H1 (cell line): ENCODE measurements around the gene ATR. TPM values are rescaled to one million over a fixed set of nuclear protein-coding genes. Genes with fewer than 3 reads are reported as not detected.
A peak's percentile ranks its signal among the peaks of the same experiment; 100 is the strongest.

Experiments
- CTCF ChIA-PET: fragments of 300-600 bp; sonication (Branson Sonifier 250); formaldehyde crosslinking; loops from one replicate; lab custom pipeline; 2021; ENCODE audit not compliant: partially characterized antibody; lab: Charles Lee
- POLR2A ChIA-PET: fragments of 300-600 bp; sonication (Branson Sonifier 250); formaldehyde crosslinking; loops from one replicate; lab custom pipeline; 2021; ENCODE audit warnings: inconsistent platforms; ENCODE audit not compliant: partially characterized antibody; lab: Charles Lee
- DNase-seq, 2 experiments: peaks; one replicate each; pipeline versions ENCODE4 v3.0.0 to v3.0.0-alpha.2; 2010 to 2022; ENCODE audit warnings: low spot score in 2 of 2, low read depth in 1 of 2, mixed read lengths in 1 of 2
- FAIRE-seq: peaks from 2 replicates; lab custom pipeline; 2011; peaks lifted over from hg19 to GRCh38; lab: Jason Lieb, UNC
- H2AFZ ChIP-seq: 2 replicates; pipeline ENCODE4 v1.8.1; 2012; ENCODE audit warnings: low read length, inconsistent platforms
- H2AK5ac ChIP-seq: 2 replicates; pipeline ENCODE4 v1.6.1; 2013; ENCODE audit warnings: low read depth, low read length
- H2BK120ac ChIP-seq: replicated peaks from 2 replicates; pipeline ENCODE3; 2013; ENCODE audit warnings: low read depth, low read length, inconsistent platforms
- H2BK12ac ChIP-seq: 2 replicates; pipeline ENCODE4 v1.6.1; 2013; ENCODE audit warnings: low read depth, low read length
- H2BK15ac ChIP-seq: 2 replicates; pipeline ENCODE4 v1.6.1; 2013; ENCODE audit warnings: low read length
- H2BK20ac ChIP-seq: 2 replicates; pipeline ENCODE4 v1.6.1; 2013; ENCODE audit warnings: low read length
- H2BK5ac ChIP-seq: 2 replicates; pipeline ENCODE4 v1.6.1; 2013; ENCODE audit warnings: low read depth, low read length
- H3K14ac ChIP-seq: 2 replicates; pipeline ENCODE4 v1.6.1; 2013; ENCODE audit warnings: inconsistent platforms; ENCODE audit not compliant: insufficient read length
- H3K18ac ChIP-seq: 2 replicates; pipeline ENCODE4 v1.6.1; 2013; ENCODE audit warnings: low read length; ENCODE audit errors: extremely low read depth
- H3K23ac ChIP-seq: 2 replicates; pipeline ENCODE4 v1.6.1; 2013; ENCODE audit warnings: inconsistent platforms; ENCODE audit not compliant: insufficient read length
- H3K23me2 ChIP-seq: 2 replicates; pipeline ENCODE4 v1.6.1; 2013; ENCODE audit warnings: low read depth, low read length
- H3K27ac ChIP-seq: 2 replicates; pipeline ENCODE4 v1.6.1; 2011; ENCODE audit warnings: low read depth, low read length, inconsistent platforms
- H3K27me3 ChIP-seq, 4 experiments: replicated peaks in 1 of 4; 1 replicate in 1 of 4; 2 replicates in 3 of 4; pipeline versions ENCODE4 v1.6.1 to v1.8.1; 2011 to 2013; ENCODE audit warnings: low read length in 3 of 4, mild to moderate bottlenecking in 3 of 4, inconsistent platforms in 2 of 4, mixed read lengths in 2 of 4, moderate library complexity in 1 of 4; ENCODE audit not compliant: control insufficient read depth in 3 of 4, insufficient read depth in 3 of 4; ENCODE audit errors: extremely low read depth in 1 of 4
- H3K36me3 ChIP-seq, 4 experiments: 2 replicates each; pipeline versions ENCODE4 v1.6.1 to v1.8.1; 2011 to 2013; ENCODE audit warnings: mild to moderate bottlenecking in 4 of 4, low read length in 3 of 4, moderate library complexity in 2 of 4, control low read depth in 1 of 4, inconsistent platforms in 1 of 4; ENCODE audit not compliant: insufficient read depth in 4 of 4, control insufficient read depth in 2 of 4
- H3K4ac ChIP-seq: replicated peaks from 2 replicates; pipeline ENCODE3; 2013; ENCODE audit warnings: low read length, low read depth, mixed read lengths, inconsistent platforms; ENCODE audit not compliant: insufficient read length
- H3K4me1 ChIP-seq, 4 experiments: replicated peaks in 1 of 4; 1 replicate in 1 of 4; 2 replicates in 3 of 4; pipeline versions ENCODE4 v1.6.1 to v1.8.1; 2011 to 2013; ENCODE audit warnings: low read length in 3 of 4, inconsistent platforms in 2 of 4, mixed read lengths in 1 of 4; ENCODE audit not compliant: insufficient read depth in 4 of 4, control insufficient read depth in 3 of 4
- H3K4me2 ChIP-seq, 2 experiments: 2 replicates each; pipeline versions ENCODE4 v1.6.1 to v1.8.1; 2011 to 2013; ENCODE audit warnings: low read depth in 2 of 2, low read length in 2 of 2, control low read depth in 1 of 2, inconsistent platforms in 1 of 2, mild to moderate bottlenecking in 1 of 2; ENCODE audit not compliant: insufficient read depth in 1 of 2
- H3K4me3 ChIP-seq, 4 experiments: fragments of 200-600, 300-600 bp in 1 of 4; sonication (generic), shearing (Covaris generic), sonication (Bioruptor Twin) in 1 of 4; 2 replicates each; pipeline versions ENCODE4 v1.5.1 to v1.8.1; 2011 to 2016; ENCODE audit warnings: low read length in 4 of 4, low read depth in 3 of 4, control low read depth in 2 of 4, inconsistent platforms in 2 of 4, mild to moderate bottlenecking in 2 of 4, mixed read lengths in 1 of 4, moderate library complexity in 1 of 4; ENCODE audit not compliant: insufficient read depth in 2 of 4; ENCODE audit errors: extremely low read depth in 1 of 4
- H3K56ac ChIP-seq: replicated peaks from 2 replicates; pipeline ENCODE3; 2013; ENCODE audit warnings: low read depth, mild to moderate bottlenecking, mixed read lengths, low read length, inconsistent platforms; ENCODE audit not compliant: insufficient read length
- H3K79me1 ChIP-seq: 2 replicates; pipeline ENCODE4 v1.6.1; 2013; ENCODE audit warnings: low read depth, low read length, control low read depth
- H3K79me2 ChIP-seq, 2 experiments: 2 replicates each; pipeline versions ENCODE4 v1.6.1 to v1.8.1; 2012 to 2013; ENCODE audit warnings: low read length in 2 of 2, mild to moderate bottlenecking in 2 of 2, inconsistent platforms in 1 of 2; ENCODE audit not compliant: insufficient read depth in 2 of 2, control insufficient read depth in 1 of 2
- H3K9ac ChIP-seq, 4 experiments: replicated peaks in 1 of 4; 1 replicate in 1 of 4; 2 replicates in 3 of 4; pipeline versions ENCODE4 v1.6.1 to v1.8.1; 2011 to 2013; ENCODE audit warnings: low read depth in 3 of 4, low read length in 3 of 4, control low read depth in 2 of 4, mild to moderate bottlenecking in 2 of 4, moderate library complexity in 2 of 4, inconsistent platforms in 1 of 4; ENCODE audit errors: extremely low read depth in 1 of 4
- H3K9me3 ChIP-seq, 2 experiments: 2 replicates each; pipeline versions ENCODE4 v1.6.1 to v1.8.1; 2012 to 2013; ENCODE audit warnings: mild to moderate bottlenecking in 2 of 2, moderate library complexity in 2 of 2, control low read depth in 1 of 2, inconsistent platforms in 1 of 2, low read depth in 1 of 2, low read length in 1 of 2, mixed read lengths in 1 of 2; ENCODE audit not compliant: insufficient read depth in 2 of 2
- H4K20me1 ChIP-seq, 2 experiments: replicated peaks in 1 of 2; 2 replicates each; pipeline versions ENCODE3 to v1.8.1; 2011 to 2013; ENCODE audit warnings: inconsistent platforms in 2 of 2, low read length in 2 of 2, mild to moderate bottlenecking in 1 of 2; ENCODE audit not compliant: insufficient read depth in 2 of 2, control insufficient read depth in 1 of 2
- H4K5ac ChIP-seq: 2 replicates; pipeline ENCODE4 v1.6.1; 2013; ENCODE audit warnings: low read length, low read depth, mixed read lengths, inconsistent platforms; ENCODE audit not compliant: insufficient read length
- H4K8ac ChIP-seq: 2 replicates; pipeline ENCODE4 v1.8.0; 2013; ENCODE audit warnings: mild to moderate bottlenecking, moderate library complexity, low read length, inconsistent platforms; ENCODE audit not compliant: insufficient read depth; ENCODE audit errors: extremely low read depth
- H4K91ac ChIP-seq: replicated peaks from 2 replicates; pipeline ENCODE3; 2013; ENCODE audit warnings: low read length, mixed read lengths, inconsistent platforms; ENCODE audit not compliant: insufficient read length
- CEBPB ChIP-seq: IDR thresholded peaks from 2 replicates; pipeline ENCODE4 v1.6.1; 2012; ENCODE audit warnings: low read depth, low read length
- MAFK ChIP-seq: IDR thresholded peaks from 2 replicates; pipeline ENCODE4 v1.6.1; 2012; ENCODE audit warnings: low read depth, mild to moderate bottlenecking, improper control_type of control experiment, low read length
- WGBS, 2 experiments: shearing (Covaris generic) in 1 of 2; methylation state at CpG; one replicate each; pipeline versions ENCODE4 v1.1.6 to v1.1.7; 2013 to 2015; ENCODE audit warnings: low lambda C conversion rate in 2 of 2, mixed read lengths in 2 of 2, inconsistent platforms in 1 of 2, low coverage in 1 of 2, missing lambda C conversion rate in 1 of 2; ENCODE audit not compliant: insufficient replicate concordance in 2 of 2, insufficient coverage in 1 of 2, insufficient read length in 1 of 2; ENCODE audit errors: extremely low coverage in 1 of 2, missing lambda C conversion rate in 1 of 2; 5-methylcytosine and 5-hydroxymethylcytosine counted together
- polyA plus RNA-seq, 7 experiments: library from polyadenylated mRNA; depleted of rRNA in 3 of 7; stranded (reverse) in 5 of 7; unstranded in 2 of 7; fragments of >200 nt in 5 of 7; fragments of 200-250 nt in 2 of 7; gene quantifications; 1 replicate in 5 of 7; 2 replicates in 1 of 7; 4 replicates in 1 of 7; pipeline versions ENCODE4 v1.2.1 to v1.2.3, GENCODE V29; 2011 to 2013; ENCODE audit warnings: missing spikeins in 2 of 7, mixed read lengths in 2 of 7
- total RNA-seq: library from RNA; stranded (reverse); fragmentation: NEBNext Ultra II Directional; extraction: Animal tissue kit (Norgen Biotek cat#: 25700); gene quantifications from 2 replicates; pipeline ENCODE4 v1.2.1, GENCODE V29; 2021

Gene ATR
- total and polyA plus RNA-seq, 2 of the 8 experiments (the other 6 are each of a cell fraction or from before 2014, with no cell fraction given), result 8.4 to 23.2 TPM

DNA sequence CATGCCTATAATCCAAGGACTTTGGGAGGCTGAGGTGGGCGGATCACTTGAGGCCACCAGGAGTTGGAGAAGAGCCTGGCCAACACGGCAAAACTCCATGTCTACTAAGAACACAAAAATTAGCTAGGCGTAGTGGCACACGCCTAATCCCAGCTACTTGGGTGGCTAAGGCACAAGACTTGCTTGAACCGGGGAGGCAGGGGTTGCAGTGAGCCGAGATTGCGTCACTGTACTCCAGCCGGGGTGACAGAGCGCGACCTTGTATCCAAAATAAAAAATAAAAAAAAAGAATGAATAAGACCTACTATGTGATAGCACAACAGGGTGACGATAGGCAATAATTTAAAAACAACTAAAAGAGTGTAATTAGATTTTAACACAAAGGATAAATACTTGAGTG, 134.2 kb downstream of the ATR start:
- POLR2A ChIA-PET, result no interaction called here
- H3K23ac ChIP-seq, result no peak overlapping the region
- H2BK15ac ChIP-seq, result no peak overlapping the region
- WGBS, 2 experiments, result 93% methylated on average over 11 of the region's 11 CpGs; no CpG with 5 or more reads in 1 of the 2 experiments
- H3K4me3 ChIP-seq, result no peak overlapping the region
- no peak overlapping the region for H3K18ac ChIP-seq
- no peak for DNase-seq
- peak overlapping the region; percentile 49; the same call in 1 of the 2 replicates for H2AK5ac ChIP-seq
- H3K9ac ChIP-seq, result no peak overlapping the region
- H2BK20ac ChIP-seq, result no peak overlapping the region
- H3K4ac ChIP-seq, result no peak overlapping the region
- H3K4me2 ChIP-seq, result no peak overlapping the region
- no peak overlapping the region for H2BK5ac ChIP-seq
- 0 out of 2 replicates have a peak overlapping the region, but pooled peaks have one; percentile 35 for H4K8ac ChIP-seq
- no peaks in the 10 kb centered on the region for H4K20me1 ChIP-seq
- CTCF ChIA-PET, result no interaction called here
- TF ChIP-seq MAFK (no peak), CEBPB (peak; percentile 53; the same call in 1 of the 2 replicates)
- H3K79me1 ChIP-seq, result peaks cover 2% of the 10 kb centered on the region; the same call in 1 of the 2 replicates
- H3K9me3 ChIP-seq, result 0 out of 4 replicates have a peak, but pooled peaks cover 0 to 2% of the 10 kb centered on the region in 2 experiments
- no peak overlapping the region for H2AFZ ChIP-seq
- H3K36me3 ChIP-seq, result no peaks in the 10 kb centered on the region
- no peak overlapping the region for H3K56ac ChIP-seq
- H4K91ac ChIP-seq, result no peak overlapping the region
- H3K4me1 ChIP-seq, result no peaks in the 10 kb centered on the region
- H3K14ac ChIP-seq, result no peak overlapping the region
- no peak overlapping the region for H2BK120ac ChIP-seq
- no peak overlapping the region for H2BK12ac ChIP-seq
- no peak overlapping the region for H3K27ac ChIP-seq
- FAIRE-seq, result no peak
- H3K79me2 ChIP-seq, result peaks cover 0 to 50% of the 10 kb centered on the region in 2 experiments; a peak in 2 of 4 replicates
- no peaks in the 10 kb centered on the region for H3K27me3 ChIP-seq
- no peak overlapping the region for H4K5ac ChIP-seq
- peaks cover 2% of the 10 kb centered on the region for H3K23me2 ChIP-seq
